HG02642 (cell line): ENCODE measurements around the gene TNFRSF8.

Experiments
- ATAC-seq: cut with Tn5 transposase; IDR thresholded peaks from one replicate; pipeline ENCODE4 v1.9.1; 2021; ENCODE audit warnings: mild to moderate bottlenecking; ENCODE audit not compliant: unreplicated experiment, poor library complexity

Gene TNFRSF8

DNA sequence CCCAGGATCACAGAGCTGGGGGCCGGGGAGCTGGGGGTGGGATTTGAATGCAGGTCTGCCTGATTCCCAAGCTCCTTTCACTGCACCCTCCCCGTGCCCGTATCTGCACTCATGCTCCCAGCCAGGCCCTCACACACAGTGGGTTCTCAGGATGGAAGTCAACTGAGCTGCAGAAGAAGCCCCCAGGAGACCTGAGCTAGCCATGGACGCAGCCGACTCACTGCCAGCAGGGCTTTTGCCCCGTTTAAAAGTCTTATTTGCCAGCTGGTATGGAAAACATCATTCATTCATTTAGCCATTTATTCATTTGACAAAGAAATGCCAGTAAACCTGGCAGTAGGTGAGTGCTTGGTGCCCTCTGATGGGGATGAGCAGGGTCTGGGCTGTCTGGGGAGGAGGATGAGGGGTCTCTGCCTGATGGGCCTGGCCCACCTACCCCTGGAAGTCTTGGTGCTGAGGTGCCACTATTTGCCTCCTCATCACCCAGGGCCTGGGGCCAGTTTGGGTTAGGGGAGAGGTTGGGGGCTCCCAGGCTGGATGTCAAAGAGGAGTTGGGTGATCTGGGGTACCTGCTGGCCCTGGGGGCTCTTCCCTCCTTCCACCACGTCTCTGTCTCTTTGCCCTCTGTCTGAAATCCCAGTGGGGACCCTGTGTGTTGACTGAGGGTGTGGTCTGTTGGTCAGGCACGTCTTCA lies 106.5 kb downstream of the TNFRSF8 start:
- ATAC-seq, result no peak

DNA sequence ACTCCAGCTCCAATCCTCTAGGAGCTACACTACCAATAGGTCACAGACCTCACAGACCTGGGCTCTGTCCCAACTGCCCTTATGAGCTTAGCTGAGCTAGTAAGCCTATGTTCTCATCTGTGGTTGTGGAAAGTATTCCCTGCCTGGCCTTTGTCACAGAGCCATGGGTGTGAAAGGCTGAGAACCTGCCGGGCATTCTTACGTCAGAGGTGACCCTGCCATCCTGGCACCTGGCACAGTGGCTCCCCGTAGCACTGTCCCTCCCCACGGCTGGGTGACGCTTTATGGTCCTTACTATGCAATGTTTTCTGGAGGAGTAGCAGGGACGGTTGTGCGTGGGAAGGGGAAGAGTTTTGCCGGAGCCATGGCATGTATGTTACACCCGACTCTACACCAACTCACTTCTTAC lies 107.2 kb downstream of the TNFRSF8 start:
- ATAC-seq, result no peak

DNA sequence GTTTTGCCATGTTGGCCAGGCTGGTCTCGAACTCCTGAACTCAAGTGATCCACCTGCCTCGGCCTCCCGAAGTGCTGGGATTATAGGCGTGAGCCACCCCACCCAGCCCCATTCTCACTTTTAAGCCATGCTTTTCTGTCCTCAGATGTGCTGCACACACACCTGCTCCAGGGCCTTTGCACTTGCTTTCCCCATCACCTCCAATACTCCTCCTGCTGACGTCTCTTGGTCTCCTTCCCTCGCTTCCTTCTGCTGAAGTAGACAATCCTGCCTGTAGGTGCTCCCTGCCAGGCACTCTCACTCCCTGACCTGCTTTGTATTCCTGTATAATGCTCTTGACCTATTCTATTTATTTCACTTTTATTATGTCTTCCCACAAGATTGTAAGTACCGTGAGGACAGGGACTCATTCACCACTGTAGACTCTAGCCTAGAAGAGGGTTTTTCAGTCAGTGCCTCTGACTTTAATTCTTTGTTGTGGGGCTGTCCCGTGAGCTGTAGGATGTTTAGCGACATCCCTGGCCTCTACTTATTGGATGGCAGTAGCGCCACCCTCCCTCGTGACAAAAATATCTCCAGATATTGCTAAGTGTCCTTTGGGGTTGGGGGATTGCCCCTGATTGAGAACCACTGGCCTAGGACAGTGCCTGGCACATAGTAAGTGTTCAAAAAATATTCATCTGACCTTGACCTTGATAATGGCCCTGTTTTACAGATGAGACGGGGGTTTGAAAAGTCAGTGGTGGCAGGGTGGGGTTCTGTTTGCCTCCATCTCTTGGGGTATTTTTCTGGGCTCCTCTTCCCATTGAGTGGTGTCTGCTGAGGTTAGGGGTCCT lies 108.3 kb downstream of the TNFRSF8 start:
- no peak for ATAC-seq

DNA sequence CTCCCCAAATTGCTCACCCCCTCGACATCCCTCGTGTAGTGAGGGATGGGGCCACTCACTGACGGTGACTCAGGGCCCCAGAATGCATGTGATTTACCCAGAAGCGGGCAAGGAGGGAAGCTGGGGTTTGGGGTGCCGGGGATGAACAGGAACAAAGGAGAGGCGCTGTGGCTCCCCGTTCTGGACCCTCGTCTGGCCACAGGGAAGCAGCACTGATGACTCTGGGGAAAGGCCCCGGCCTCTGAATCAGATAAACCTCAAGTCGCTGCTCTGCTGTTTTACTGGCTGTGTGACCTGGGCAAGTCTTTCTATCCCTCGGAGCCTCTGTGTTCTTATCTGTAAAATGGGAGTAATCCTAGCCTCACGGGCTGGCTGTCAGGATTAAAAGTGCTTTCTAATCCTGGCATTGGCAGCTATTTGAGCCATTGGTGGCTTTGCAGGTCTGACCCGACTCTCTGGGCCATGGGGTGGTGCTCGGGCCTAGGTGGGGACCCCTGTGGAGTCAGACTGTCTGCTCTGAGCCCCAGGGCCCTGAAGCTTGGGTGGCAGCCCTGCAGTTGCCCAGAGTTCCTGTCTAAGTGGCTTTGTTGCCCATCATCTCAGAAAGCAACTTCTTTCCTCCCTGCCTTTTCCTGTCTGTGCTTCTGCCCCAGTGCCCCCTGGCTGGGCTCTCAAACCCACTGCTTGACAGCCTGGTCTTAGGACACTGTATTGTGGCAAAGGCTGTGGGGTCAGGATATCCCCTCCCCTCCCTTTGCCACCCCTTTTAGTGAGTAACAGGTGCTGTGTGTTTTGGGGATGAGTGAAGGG lies 109.1 kb downstream of the TNFRSF8 start:
- ATAC-seq, result no peak

DNA sequence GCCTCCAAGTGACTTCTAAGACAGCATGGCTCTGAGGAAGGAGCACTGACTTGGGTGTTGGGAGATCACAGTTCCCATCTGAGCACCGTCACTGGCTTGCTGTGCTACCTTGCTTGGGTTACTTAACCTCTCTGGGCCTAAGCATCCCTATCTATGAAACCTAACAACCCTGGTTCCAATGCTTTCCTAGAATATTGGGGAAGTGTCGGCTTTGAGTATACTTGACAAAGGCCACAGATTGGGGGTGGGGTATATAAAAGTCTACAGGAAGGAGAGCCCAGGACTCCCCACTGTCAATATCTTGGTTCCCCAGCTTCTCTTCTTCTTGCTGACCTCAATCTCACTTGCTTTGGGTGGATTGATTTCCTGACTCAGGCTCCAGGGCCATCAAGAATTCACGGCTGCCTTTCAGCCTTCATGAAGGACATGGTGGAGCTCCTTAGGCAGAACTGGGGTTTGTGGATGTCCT lies 110.0 kb downstream of the TNFRSF8 start:
- ATAC-seq, result no peak

DNA sequence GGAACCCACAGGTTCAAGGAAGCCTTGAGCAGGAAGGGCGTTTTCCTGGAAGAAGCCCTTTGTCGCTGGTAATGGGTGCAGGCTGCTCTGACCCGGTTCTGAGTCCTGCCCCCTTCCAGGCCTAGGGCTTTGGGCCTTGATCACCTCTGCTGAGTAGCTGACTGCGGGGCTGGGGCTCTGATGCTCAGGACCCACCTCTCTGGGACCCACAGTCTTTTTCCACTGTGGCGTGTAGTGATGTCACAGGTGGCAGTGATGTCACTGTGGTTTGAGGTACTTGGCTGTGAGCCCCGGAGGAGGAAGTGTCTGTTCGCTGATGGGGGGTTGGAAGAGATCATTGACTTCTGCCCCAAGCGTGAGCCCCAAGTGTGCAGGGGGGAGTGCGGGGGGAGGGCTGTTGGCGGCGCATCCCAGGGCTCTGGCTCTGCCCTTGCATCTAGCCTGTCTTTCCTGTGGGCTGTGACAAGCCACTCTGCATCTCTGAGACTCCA lies 110.6 kb downstream of the TNFRSF8 start:
- no peak for ATAC-seq

DNA sequence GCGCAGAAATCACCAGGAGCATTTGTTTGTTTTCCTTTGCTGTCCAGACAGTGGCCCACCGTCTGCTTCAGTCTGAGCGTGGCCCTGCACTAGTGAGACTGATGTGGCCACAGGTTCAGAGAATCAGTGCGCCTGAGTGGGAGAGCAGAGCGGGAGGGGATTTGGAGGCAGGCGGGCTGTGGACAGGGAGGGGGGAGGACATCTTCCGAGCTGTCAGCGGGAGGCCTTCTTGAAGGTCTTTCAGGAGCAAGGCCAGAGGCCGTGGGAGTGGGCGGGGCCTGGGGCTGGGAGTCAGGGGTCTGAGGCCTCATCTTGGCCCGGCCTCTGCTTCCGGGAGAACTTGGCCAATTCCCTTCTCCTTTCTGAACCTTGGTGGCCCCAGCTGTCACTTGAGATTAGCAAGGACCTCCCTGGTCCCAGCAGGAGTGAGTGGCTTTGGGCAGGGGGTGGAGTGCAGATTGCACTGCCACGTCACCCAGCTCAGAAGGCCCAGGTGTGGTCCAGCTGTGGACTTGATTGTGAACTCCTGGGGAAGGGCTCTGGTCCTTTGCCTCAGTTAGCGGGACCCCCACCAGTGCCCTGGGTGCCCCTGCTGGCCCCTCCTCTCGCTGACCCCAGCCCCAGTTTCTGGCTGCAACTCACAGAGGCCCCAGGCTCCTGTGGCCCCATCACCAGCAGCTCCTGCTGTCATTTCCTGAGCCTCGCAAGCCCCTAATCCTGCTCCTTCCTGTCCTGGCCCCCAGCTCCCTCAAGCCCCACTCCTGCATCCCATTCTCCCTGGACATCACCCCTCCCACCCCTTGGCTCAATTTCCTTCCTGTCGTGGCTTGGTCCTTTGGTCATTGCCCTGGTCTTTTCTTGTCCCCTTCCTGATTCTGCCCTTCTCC lies 112.1 kb downstream of the TNFRSF8 start:
- no peak for ATAC-seq

DNA sequence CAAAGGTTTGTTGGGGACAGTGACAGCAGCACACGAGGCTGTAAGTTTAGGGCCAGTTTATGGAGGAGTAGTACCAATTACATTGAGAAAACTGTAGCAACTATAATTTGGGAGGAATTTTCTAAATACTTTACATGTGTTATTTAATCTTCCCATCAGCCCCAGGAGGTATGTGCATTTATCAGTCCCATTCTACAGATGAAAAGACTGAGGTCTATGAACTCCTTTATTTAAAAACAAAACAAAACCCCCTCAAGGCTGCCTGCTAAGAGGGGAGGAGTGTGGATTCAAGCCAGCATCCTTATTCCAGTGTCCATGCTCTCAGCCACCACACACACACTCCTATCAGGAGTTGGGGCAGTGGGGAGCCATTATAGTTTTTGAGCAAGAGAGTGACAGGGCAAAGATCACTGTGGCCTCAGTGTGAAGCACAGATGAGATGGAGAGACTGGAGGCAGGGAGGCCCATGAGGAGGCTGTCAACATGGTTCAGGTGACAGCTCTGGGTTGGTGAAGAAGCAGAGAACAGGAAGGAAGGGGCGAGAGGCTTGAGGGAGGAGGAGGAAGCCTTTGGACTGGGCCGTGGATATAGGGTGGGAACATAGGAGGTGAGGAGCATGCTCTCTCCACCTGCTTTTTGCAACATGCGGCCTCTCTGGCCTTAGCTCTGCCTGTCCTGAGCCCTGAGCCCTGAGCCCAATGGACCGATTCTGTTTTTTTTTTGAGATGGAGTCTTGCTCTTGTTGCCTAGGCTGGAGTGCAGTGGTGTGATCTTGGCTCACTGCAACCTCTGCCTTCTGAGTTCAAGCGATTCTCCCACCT lies 113.4 kb downstream of the TNFRSF8 start:
- no peak for ATAC-seq

DNA sequence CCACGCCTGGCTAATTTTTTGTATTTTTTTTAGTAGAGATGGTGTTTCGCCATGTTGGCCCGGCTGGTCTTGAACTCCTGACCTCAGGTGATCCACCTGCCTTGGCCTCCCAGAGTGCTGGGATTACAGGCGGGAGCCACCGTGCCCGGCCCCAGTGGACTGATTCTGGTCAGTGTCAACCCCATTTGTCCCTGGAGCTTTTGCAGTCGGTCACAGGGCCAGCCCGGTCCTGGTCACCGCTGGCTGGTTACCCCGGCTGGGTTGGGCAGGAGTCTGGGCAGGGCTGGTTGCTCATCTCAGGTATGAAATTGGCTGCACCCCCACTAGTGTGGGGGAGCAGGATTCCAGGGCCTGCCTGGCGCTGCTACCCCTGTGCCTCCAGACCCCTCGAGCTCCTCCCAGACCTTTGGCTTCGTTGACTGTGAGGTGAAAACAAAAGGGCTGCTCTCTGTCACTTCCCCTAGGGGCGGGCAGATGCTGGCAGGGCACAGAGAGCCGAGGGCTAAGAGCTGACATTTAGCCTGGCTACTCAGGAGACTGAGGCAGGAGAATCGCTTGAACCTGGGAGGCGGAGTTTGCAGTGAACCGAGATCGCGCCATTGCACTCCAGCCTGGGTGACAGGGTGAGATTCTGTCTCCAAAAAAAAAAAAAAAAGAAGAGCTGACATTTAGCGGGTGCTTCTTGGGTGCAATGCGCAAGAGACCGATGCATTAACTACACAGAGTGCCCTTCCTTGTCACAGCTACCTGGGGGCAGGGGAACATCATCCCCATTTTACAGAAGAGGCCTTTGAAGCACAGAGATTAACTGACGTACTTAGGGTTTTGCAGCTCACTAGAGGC lies 114.3 kb downstream of the TNFRSF8 start:
- ATAC-seq, result no peak

DNA sequence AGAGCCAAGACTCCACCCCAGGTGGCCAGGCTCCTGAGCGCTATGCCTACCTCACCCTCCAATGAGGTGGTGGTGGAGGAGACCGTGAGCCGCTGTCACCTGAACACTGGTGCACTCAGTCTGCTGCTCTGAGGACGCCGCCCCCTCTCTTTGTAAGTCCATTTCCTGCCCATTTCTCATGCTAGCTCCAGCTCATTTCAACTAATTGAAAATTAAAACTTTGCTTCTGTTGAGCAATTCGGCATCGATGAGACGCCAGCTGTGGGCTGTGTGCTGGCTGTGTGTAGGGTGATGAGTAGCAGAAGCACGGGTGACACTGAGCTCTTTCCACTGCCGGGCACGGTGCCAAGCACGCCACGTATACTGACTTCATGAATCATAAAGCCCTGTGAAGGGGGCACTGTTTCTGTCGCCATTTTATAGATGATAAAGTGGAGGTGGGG lies 114.9 kb downstream of the TNFRSF8 start:
- no peak for ATAC-seq

DNA sequence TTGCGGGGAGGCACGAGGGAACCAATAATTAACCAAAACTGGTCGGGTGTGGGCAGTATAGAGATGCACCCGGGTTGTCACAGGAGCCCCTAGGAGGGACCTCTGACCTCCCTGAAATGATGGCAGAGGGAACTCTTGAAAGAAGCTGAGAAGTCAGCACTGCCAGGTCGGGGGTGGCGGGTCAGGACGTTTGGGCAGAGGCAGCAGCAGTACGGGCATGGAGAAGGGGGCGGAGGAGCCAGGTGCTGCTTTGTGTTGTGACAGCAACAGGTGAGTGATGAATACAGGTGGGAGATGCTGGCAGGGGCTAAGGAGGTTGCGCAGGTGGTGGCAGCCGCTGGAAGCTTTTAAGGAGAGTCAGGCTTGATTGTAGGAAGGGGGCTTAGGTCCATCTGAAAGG lies 115.4 kb downstream of the TNFRSF8 start:
- no peak for ATAC-seq

DNA sequence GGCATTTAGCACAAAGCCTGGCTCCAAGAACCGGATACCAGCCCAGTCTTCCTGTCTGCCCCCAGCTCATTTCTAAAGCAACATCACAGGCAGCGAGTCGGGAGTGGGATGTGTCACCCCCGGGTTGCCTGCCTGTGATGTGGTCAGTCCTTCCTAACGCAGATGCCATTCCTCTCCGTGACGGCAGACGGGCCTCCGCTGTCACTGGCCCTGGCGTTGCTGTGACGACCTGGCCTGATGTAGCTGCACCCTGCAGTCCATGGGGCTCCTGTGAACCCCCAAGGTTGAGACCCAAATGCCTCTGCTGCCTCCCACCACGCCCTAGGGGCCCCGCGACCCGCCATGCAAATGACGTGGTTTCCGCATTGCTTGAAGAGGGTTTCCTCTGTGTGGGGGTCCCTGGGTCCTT lies 116.0 kb downstream of the TNFRSF8 start:
- no peak for ATAC-seq

DNA sequence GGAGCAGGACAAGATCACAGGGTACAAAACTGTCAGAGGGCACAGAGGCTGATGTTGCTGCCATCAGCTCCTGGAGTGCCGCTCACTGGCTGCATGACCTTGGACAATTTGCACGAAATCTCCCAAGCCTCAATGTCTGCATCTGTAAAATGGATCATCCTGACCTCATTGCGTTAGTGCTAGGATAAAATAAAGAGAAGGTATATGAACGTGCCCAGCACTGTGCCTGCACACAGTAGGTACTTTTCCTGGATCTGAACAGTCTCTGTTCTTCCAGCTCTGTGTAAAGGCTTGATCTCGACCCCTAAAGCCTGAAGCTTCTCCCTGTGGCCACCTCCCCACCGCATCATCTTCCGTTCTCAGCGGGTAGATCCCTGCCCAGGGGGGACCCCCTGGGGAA lies 116.6 kb downstream of the TNFRSF8 start:
- ATAC-seq, result no peak

DNA sequence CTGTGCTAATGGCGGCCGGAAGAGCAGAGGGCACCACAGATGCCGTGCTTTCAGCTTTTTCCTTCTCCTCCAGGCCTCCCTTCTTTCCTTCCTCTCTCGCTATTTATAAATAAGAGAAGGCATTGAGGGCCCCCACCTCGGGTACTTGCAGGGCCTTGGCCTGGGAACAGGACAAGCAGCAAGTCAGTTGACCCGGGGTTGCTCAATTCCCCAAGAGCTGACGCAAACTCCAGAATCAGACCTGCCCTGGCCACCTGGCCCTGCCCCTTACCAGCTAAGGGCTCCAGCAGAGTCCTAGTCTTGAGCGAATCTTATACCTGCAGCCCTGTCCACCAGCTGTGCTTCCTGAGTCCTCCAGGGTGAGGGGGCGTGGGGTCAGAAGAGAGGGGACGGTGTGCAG lies 117.2 kb downstream of the TNFRSF8 start:
- no peak for ATAC-seq

DNA sequence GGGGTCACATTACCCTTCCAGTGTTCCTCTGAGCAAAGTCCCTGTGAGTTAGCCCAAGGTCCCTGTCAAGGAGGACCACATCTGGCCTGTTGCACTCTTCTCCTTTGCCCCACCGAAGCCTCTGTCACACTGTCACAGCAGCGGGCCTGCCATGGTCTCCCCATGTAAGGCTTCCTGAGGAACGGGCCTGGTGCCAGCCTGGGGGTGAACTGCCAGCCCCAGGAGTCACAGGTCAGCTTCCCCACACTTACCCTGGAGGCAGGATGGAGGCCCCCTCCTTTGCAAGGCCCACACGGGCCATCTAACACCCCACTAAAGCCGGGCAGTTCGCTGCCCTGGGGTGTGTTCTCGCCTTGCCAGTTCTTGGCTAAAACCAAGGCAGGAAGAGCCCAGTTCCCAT lies 117.8 kb downstream of the TNFRSF8 start:
- no peak for ATAC-seq

DNA sequence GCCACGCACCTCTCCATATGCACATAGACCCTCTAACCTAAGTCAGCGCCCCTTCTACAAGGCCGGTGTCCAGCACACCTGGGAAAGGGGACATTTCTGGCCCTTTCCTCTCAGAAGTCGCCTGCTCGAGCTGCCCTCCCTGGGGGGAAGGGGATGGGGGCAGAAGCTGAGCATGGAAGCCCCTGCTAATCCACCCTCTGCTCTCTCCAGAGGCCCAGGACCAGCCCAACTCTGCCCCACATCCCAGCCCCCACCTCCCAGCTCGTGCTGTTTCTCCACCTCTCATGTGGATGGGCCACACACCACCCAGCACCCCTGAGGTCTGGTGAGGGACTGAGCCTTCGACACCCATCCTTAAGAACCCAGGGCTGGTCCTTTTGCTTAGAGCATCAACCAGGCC lies 118.5 kb downstream of the TNFRSF8 start:
- no peak for ATAC-seq

DNA sequence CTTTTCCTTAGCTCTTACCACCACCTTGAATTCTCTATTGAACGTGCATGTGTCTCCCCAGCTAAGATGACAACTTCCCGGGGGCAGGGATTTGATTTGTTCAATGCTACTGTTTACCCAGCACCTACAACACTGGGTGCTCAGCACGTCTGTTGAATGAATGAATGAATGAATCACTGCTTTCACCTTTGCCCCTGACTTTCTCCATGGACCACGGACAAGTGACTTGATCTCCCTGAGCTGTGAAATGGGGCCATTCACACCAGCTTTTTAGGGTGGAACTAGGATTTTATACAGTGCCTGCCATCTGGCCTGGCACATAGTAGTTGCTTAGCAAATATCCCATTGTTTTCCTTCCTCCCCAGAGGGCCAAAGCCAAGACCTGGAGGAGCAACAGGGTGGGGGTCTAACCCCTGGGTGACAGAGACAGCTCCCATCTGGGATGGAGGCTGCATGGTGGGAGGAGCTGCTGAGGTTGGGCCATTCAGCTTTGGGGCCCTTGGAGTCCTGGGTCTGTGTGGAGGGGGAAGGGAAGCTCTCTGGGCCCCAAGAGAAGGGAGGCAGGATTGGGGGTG lies 119.4 kb downstream of the TNFRSF8 start:
- no peak for ATAC-seq
